Activated CD4-positive, alpha-beta T cell treated with anti-CD3 and anti-CD28 coated beads, Interleukin-2, amount 50 U/mL, for 16 hours (primary cell): ENCODE results near the gene SVIL.
"Not testable (repeated sequence)": the region's sequence is repeated elsewhere in the genome, so short reads cannot be mapped to it uniquely, and the experiment has no call there.

Source experiments
- DNase-seq: peaks from one replicate; pipeline ENCODE4 v3.0.0-alpha.2; 2020

The SVIL gene

DNA sequence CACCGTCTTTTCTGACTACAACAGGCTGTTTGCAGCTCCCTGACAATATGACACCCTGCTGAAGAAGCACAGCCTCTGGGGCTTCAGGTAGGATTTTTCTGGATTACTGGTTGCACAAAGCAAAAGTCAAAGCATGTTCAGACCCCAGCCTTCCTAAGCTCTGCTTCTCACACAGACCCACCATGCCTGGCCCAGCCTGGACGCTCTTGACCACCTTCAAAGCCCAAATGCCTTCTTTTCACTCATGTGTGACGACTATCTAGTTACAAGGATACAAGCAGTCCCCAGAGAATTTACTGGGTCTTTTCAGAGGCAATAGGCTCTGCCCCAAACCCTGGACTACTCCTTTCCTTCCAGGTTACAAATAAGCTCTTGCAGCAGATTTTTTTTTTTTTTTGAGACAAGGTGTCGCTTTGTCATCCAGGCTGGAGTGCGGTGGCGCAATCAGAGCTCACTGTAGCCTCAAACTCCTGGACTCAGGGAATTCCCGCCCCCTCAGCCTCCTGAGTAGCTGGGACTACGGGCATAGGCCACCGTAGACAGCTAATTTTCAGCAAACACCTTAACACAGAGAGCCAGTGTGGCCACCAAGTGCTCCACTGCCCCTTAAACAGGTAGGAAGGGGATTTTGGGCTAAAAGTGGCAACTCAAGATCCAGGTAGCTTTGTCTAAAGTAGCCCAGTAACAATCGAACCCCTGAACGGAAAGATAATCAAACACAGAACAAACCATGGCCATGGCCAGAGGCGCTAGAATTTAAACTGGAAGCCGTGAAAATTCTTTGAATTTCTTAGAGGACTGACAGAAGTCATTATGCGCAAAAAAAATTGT, 16.2 kb downstream of the SVIL start:
- no peak for DNase-seq

DNA sequence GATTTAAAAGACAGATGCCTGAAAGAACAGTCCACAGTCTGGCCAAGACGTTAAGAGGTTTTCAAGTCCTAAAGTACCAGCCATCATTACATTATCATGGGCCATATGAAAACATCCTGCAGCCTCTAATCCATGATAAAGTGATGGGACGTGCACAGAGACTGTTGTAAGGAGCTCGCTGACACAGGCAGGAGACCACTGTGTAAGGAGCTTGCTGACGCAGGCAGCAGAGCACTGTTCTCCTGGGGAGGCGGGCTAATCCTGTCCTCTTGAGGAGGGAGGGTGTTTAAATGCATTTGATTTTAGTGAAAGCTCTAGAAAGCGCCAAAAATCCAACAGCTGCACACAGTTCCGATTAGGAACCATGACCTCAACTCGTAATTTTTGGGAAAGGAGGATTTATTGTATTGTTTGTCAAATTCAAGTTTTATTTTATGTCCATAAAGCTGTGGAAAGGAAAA, 16.9 kb downstream of the SVIL start:
- no peak for DNase-seq

DNA sequence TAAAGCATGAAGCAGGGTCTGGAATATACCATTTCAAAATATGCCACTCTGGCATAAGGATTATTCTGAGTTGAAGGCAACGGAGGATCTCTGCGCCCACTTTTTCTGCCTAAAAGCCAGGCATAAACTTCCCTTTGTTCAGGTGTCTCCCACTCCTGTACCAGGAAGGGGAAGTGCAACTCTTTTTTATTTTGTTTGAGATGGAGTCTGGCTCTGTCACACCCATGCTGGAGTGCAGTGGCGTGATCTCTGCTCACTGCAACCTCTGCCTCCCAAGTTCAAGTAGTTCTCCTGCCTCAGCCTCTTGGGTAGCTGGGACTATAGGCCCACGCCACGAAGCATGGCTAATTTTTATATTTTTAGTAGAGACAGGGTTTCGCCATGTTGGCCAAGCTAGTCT, 18.2 kb downstream of the SVIL start:
- DNase-seq, result no peak

DNA sequence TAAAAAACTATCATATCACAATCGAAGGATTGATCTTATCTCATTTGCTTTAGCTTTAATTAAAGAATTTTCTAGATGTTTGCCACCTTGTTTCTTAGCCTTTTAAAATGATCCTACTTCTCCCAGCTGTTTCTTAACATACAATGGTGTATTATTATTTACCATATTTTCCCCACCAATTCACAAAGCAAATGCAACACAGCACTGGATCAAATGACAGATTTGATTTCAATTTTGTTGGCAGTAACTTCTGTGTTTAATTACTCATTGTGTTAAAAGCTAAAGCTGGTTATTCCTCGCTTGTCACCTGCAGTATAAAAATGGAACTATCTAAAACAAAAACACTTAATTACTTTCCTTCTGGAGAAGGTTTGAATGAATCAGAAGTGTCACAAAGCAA, 19.6 kb downstream of the SVIL start:
- no peak for DNase-seq

DNA sequence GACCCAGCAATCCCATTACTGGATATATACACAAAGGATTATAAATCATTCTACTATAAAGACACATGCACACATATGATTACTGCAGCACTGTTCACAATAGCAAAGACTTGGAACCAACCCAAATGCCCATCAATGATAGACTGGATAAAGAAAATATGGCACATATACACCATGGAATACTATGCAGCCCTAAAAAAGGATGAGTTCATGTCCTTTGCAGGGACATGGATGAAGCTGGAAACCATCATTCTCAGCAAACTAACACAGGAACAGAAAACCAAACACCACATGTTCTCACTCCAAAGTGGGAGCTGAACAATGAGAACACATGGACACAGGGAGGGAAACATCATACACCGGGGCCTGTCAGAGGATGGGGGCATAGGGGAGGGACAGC, 20.5 kb downstream of the SVIL start:
- DNase-seq, result not testable (repeated sequence)

DNA sequence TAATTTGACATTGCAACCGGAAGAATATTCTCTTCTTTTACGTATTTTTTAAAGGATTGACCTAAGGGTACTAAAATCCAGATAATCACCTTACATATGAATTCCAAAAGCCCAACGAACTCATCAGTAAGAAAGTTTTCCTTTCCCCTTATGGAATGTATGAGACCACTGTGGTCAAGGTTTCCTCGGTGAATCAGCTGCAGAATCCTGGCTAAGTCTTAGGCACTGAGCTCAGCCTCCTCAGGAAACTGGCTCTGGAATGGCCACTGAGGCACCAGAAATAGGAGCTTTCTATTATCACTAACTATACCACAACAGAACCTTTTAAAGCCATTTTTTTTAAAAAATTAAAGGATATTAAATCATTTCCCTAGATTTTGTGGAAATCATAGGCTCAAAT, 21.0 kb downstream of the SVIL start:
- no peak for DNase-seq

DNA sequence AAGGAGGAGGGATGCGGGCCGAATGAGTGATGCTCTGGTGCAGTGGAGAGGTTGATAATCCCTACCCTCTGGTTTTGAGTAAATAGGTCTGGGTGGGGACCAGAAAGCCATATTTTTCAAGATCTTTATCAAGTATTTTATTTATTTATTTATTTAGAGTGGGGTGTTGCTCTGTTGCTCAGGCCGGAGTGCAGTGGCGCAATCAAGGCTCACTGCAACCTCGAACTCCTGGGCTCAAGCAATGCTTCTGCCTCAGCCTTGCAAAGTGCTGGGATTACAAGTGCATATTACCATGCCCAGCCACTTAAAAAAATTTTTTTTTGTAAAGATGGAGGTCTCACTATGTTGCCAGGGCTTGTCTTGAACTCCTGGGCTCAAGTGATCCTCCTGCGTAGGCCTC, 21.6 kb downstream of the SVIL start:
- no peak for DNase-seq

DNA sequence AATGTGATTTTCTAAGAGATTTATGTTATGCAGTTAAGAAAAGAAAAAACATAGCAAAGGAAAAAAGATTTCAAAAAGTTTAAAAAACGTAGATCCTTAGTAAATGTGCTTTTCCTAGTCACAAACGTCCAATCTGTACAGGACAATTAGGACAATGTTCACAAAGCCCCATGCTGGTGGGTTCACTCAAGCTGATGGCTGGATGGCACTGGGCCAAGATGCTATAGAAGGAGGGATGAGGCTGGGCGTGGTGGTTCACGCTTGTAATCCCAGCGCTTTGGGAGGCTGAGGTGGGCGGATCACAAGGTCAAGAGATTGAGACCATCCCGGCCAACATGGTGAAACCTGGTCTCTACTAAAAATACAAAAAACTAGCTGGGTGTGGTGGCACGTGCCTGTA, 22.1 kb downstream of the SVIL start:
- no peak for DNase-seq

DNA sequence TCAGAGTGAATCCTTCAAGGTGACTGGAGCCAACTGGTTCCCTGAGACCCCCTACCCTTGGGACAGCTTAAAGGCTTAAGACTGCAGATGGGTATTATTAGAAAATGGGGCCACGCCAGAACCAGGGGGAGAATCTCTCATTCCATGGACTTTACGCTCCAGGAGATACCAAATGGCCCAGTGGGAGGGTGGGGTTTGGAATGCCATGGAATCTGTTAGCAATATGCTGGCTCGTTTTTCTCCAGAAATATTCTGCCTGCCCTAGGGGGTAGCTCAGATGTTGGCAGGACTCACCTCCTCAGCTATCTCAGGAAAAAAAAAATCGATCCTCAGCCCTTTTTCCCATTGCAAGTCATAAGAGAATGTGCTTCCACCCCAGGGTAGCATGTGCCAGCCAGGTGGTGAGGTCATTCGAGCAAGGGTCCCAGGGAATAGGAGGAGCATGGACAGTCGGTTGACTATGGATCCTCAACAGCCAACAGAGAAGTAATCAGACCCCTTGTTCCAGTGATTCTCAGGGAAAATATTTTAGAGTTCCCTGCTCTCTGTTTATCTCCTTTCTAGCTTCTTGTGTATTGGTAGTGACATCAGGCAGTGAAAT, 22.9 kb downstream of the SVIL start:
- DNase-seq, result no peak

DNA sequence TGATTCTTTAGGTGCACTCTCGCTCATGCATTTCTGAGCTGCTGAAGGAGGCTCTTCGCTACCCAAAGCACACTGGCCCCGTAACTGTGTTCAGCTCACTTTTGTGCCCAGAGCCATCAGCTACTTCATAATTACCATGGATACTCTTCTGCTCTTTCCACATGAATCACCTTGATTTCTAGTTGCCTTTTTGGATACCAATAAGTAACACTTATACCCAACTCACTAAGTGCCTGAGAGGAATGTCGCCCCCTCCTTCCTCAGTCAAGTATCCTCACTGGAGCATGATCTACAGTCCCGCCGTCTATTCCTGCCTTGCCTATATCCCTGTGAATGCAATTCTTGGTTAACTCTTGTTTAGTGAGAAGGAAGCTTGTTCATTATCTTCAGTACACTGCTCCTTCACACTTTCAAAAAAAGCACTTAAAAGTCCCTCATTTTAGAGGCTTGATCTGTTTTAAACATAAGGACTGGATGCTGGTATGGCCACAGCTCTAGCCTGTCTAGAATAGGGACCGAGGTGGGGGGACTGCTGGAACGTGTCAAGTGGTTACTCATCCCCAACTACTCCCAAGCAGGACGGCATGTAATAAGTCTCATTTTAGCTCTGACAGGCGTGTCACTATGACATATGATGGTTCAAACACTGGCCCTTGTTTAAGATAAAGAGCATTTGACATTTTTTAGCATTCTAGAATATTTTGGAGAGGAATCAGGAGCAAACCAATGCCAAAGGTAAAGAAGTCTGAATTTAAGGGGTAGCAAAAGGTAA, 23.7 kb downstream of the SVIL start:
- DNase-seq, result no peak

DNA sequence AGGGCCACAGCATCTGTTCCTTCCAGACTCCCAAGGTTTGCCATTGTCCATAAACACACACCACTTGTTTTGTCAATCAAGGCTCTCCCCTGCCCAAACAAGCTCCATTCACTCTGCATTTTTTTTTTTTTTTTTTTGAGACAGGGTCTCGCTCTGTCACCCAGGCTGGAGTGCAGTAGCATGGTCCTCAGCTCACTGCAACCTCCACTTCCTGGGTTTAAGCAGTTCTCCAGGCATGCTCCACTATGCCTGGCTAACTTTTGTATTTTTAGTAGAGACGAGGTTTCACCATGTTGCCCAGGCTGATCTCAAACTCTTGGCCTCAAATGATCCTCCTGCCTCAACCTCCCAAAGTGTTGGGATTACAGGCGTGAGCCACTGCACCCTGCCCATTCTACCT, 24.4 kb downstream of the SVIL start:
- DNase-seq, result not testable (repeated sequence)

DNA sequence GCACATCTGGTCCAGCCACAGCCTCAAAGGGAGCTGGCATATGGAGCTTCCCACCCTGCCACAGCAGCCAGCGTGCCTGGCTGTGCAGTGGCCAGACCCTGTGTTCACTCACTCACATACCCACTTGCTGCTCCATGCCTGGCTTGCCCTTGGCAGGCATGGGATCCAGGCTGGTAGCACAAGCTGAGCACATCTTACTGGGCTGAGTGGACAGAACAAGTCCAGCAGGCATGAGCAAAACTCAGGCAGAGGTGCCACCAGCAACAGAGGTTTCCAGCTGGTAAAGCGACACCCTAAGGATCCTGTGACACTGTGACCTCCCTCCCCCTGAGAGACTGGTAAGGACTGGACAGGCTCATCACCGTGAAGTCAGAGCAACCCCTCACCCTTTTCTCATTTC, 25.1 kb downstream of the SVIL start:
- DNase-seq, result no peak

DNA sequence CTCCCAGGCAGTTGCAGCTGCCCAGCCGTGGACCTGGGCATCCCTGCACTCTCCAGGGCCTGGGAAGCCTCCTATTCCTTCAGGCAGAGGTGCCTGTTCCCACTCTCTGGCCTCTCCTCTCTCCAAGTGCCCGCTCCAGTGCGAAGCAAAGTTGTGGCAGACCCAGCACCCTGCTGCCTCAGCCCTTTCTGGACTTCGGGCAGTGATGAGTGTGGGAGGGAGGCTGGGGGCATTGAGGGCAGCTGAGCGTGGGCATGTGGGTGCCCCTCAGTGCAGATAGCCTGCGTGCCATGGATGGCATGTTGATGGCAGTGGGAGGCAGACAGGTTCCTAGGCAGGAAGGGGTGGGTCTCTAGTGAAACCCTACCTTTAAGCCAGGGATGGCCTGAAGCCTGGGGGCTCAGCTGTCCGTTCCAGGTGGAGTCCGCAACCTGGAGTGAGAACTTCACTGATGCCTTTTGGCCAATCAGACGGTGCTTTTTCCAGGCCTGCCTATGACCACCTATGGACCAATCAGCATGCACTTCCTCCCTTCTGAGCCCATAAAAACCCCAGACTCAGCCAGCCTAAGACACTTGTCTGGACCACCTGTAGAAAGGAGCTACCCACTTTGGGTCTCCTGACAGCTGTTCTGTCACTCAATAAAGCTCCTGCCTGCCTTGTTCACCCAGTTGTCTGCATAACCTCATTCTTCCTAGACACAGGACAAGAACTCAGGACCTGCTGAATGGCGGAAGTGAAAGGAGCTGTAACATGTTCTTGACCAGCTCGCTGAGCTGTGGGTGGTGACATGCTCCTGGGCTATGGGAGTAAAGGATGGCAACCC, 26.1 kb downstream of the SVIL start:
- DNase-seq, result no peak

DNA sequence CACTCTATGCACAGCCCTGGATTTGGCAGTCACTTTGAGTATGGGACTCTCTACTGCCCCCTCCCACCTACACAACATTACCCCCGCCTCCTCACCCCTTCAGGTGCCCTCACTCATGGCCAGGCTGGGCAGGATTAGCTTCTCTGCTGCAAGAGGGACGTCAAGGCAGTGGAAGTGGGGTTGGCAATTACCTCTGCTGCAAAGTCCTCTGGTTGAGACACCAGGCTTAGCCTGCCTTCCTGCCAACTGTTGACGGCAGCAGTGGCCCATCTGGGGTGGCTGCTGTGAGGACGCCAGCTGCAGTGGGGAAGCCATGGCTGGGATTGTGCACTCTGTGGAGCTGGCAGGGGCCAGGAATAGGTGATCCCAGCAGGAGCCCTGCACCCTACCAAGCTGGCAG, 26.7 kb downstream of the SVIL start:
- no peak for DNase-seq

DNA sequence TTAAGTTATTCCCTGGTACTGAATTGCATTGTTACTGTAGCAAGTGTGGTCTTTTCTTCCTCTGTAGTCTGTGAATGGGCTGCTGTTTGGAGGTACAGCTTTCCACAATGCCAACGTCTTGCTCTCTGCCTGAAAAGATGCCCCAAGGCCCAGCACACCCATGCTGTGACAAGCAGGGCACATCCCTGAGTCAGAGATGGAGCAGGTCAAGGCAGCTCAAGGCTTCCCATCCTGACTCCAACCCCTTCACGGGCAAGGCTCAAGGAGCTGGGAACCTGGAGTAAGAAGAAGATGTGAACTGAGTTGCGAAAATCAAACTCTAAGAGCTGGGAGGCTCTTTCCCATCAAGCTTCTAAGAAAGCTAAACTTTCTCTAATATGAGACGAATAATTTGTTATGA, 27.2 kb downstream of the SVIL start:
- DNase-seq, result no peak

DNA sequence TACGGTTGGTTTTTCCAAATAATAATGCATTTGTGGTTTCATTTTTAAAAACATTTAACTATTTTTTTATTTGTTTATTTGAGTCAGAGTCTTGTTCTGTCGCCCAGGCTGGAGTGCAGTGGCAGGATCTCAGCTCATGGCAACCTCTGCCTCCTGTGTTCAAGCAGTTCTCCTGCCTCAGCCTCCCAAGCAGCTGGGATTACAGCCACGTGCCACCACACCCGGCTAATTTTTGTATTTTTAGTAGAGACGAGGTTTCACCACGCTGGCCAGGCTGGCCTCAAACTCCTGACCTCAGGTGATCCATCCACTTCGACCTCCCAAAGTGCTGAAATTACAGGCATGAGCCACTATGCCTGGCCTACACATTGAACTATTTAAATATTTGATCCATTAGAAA, 28.1 kb downstream of the SVIL start:
- not testable (repeated sequence) for DNase-seq

DNA sequence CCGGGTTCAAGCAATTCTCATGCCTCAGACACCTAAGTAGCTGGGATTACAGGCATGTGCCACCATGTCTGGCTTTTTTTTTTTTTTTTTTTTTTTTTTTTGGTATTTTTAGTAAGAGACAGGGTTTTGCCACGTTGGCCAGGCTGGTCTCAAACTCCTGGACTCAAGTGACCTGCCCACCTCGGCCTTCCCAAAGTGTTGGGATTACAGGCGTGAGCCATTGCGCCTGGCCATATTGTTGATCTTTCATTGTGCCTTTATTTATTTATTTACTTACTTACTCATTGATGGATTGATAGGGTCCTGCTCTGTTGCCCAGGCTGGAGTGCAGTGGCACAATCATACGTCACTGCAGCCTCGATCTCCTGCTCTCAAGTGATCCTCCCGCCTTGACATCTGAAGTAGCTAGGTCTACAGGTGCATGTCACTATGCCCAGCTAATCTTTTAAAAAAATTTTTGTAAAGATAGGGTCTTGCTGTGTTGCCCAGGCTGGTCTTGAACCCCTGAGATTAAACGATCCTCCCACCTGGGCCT, 30.4 kb downstream of the SVIL start:
- DNase-seq, result no peak

DNA sequence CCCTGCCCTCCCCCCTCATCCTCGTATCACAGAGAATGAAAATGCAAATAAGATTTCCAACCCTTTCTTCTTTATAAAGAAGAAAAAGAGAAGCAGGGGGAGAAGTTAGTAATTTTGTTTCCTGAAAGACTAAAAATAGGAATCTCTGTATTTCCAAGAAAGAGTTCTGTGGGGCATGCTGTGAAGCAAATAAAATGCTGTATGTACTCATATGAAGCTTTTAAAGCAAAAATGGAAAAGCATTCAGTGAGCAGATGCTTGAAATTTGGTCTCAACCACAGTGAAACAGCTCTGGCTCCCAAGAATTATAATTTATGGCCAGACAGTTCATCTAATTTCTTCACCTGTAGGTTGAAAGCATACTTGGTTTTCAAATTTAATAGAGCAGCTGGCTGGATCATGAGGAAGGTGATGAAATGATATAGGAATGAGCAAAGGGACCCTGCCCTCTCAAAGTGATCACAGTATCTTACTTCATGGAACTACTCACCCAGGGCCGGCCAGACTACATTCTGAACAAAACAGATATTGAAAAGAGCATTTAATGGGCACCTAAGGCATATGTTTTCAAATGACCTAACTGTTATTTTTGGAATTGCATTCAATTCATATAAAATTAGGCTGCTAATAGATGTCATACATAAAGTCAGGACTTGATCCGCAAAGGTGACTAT, 31.4 kb downstream of the SVIL start:
- no peak for DNase-seq

DNA sequence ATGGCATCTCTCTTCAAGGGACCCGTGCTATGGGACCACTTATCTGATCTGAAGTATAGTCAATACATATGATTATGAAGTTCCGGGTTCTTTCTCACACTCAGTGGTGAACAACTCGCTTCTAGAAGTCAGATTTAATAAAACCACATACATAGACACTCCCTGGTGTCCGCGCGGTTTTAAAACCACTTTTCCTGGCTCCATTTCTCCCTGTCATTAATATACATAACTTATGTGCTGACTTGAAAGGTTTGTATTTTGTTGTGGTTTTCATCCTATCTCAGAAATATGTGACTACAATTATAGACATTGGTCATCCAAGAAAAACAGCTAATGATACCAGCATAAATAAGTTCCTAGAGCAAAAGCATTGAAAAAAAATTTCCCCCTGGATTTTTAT, 34.0 kb downstream of the SVIL start:
- DNase-seq, result no peak

DNA sequence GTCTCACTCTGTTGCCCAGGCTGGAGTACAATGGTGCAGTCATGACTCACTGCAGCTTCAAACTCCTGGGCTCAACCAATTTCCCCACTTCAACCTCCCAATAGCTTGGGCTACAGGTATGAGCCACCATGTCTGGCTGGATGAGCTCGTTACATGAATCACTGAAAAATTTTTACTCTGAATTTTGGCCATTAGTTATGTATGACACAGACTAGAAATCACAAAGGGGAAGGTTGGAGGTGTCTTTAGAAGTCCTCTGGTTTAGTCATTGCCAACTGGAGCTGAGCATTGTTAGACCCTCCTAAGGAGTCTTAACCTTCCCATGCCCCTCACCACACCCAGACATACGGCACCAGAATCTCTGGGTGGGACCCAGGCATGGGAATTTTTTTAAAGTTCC, 34.7 kb downstream of the SVIL start:
- no peak for DNase-seq

DNA sequence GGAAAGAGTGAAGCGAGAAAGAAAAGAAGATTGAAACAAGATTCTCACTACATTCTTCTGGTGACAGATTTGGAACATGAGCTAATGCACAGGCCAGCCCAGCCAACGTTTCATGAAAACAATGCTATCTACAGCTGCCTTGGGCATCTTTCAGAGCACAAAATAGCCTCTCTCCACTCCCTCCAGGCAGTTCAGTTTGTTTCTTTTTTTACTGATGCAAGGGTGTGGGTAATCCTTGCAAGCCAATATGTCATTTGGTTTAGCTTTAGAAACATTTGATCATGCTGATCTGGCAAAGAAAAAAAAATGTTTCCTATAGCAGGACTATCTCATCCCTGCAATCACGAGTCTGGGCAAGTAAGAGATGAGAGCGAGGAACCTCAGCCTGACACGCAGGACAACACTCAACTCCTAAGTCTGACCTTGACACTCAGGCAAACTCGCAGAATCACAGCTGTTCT, 35.9 kb downstream of the SVIL start:
- DNase-seq, result no peak

DNA sequence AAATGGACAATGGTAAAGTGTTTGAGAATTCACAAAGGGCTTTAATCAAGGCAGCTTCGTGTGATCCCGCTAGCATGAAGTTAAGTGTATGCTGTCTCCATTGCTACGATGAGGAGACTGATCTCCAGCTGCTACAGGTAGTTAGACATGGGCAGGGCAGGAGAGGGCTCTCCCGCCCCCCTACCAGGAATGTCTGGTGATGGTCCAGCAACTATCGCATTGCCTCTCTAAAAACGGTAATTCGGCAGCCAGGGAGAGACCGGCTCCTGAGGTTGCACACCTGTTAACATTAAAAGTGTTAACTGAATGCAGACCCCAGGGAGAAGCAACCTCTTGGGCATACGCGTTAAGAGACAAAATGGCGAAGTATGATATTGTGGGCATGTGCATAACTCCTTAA, 37.9 kb downstream of the SVIL start:
- DNase-seq, result no peak
